Measurements from ENCODE around the gene BMF. TPM values are rescaled to one million over a fixed set of nuclear protein-coding genes. Genes with fewer than 3 reads are reported as not detected.

Gene BMF
- total and polyA plus RNA-seq, 2 experiments from 2014 or later: 15.9 to 41.8 TPM

- Histone ChIP-seq H3K27me3 (no peaks in the 10 kb centered on the region), H3K4me3 (no peak overlapping the region), H3K36me3 (replicated peaks; ENCODE audit: insufficient read depth, low read depth) (no peaks in the 10 kb centered on the region), H3K9me3 (ENCODE audit: low read depth) (no peaks in the 10 kb centered on the region), H3K9me2 (replicated peaks; ENCODE audit: insufficient read depth) (no peaks in the 10 kb centered on the region), H4K20me1 (ENCODE audit: insufficient read depth, poor library complexity, severe bottlenecking) (no peaks in the 10 kb centered on the region), H2AFZ (peak overlapping the region; percentile 9), H3K27ac (no peak overlapping the region), H3K79me2 (peaks cover 7% of the 10 kb centered on the region), H3K4me1 (ENCODE audit: insufficient read depth) (peaks cover 31% of the 10 kb centered on the region), H3K4me2 (peak overlapping the region; percentile 69)
- no peak for TF ChIP-seq CTCF (IDR thresholded peaks at IDR 0.05; ENCODE audit: poor library complexity)
- TF ChIP-seq EZH2phosphoT487 (IDR thresholded peaks at IDR 0.05; ENCODE audit: low read depth, severe bottlenecking, unreplicated experiment): no peak
- no peak for TF ChIP-seq EZH2 (IDR thresholded peaks at IDR 0.05; ENCODE audit: borderline replicate concordance)
- DNase-seq (ENCODE audit: low spot score): no peak
- 81% methylated on average over 10 of the region's 10 CpGs for WGBS (ENCODE audit: low lambda C conversion rate, missing lambda C conversion rate)
Observed at GRCh38 chr15:40043927-40044716, 64.6 kb downstream of the BMF start.

DNA sequence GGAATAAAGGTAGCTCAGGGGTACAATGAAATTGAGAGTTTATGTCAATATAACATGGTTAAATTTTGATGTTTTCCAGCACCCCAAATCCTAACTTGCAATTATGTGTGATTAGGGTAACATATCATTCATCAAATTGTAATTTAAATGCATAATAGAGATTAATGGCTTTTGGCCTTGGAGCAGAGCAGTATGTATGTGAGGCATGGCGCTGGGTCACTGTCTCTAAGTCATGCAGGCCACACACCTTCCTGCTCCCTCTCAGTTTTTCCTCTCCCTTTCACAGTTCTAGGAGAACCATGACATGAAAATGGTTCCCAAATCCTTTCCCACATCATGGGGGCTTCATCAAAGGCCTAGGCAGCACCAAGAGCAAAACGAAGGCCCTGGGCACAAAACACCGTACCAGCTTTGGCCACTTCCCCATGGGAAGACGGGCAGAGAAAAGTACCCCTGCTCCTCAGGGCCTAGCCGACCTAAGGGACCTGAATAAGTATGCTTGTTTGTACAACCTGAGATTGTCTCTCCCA lies 65.8 kb downstream of the BMF start:
- Histone ChIP-seq H3K27me3 (no peaks in the 10 kb centered on the region), H2AFZ (no peak overlapping the region), H4K20me1 (ENCODE audit: insufficient read depth, poor library complexity, severe bottlenecking) (peaks cover 3% of the 10 kb centered on the region), H3K9me2 (replicated peaks; ENCODE audit: insufficient read depth) (no peaks in the 10 kb centered on the region), H3K27ac (no peak overlapping the region), H3K4me3 (no peak overlapping the region), H3K36me3 (replicated peaks; ENCODE audit: insufficient read depth, low read depth) (no peaks in the 10 kb centered on the region), H3K79me2 (peaks cover 16% of the 10 kb centered on the region), H3K4me1 (ENCODE audit: insufficient read depth) (peaks cover 28% of the 10 kb centered on the region), H3K9me3 (ENCODE audit: low read depth) (no peaks in the 10 kb centered on the region), H3K4me2 (no peak overlapping the region)
- DNase-seq (ENCODE audit: low spot score): no peak
- TF ChIP-seq CTCF (IDR thresholded peaks at IDR 0.05; ENCODE audit: poor library complexity): no peak
- TF ChIP-seq EZH2 (IDR thresholded peaks at IDR 0.05; ENCODE audit: borderline replicate concordance): no peak
- no peak for TF ChIP-seq EZH2phosphoT487 (IDR thresholded peaks at IDR 0.05; ENCODE audit: low read depth, severe bottlenecking, unreplicated experiment)
- WGBS (ENCODE audit: low lambda C conversion rate, missing lambda C conversion rate): 89% methylated on average over 5 of the region's 5 CpGs

GRCh38 chr15:40040770-40041169 lies 67.9 kb downstream of the BMF start:
- Histone ChIP-seq H4K20me1 (ENCODE audit: insufficient read depth, poor library complexity, severe bottlenecking) (peaks cover 4% of the 10 kb centered on the region), H3K36me3 (replicated peaks; ENCODE audit: insufficient read depth, low read depth) (no peaks in the 10 kb centered on the region), H3K4me3 (no peak overlapping the region), H3K27ac (no peak overlapping the region), H3K9me2 (replicated peaks; ENCODE audit: insufficient read depth) (no peaks in the 10 kb centered on the region), H2AFZ (no peak overlapping the region), H3K27me3 (no peaks in the 10 kb centered on the region), H3K9me3 (ENCODE audit: low read depth) (no peaks in the 10 kb centered on the region), H3K4me1 (ENCODE audit: insufficient read depth) (peaks cover 21% of the 10 kb centered on the region), H3K4me2 (no peak overlapping the region), H3K79me2 (peaks cover 28% of the 10 kb centered on the region)
- TF ChIP-seq EZH2phosphoT487 (IDR thresholded peaks at IDR 0.05; ENCODE audit: low read depth, severe bottlenecking, unreplicated experiment) (no peak), EZH2 (IDR thresholded peaks at IDR 0.05; ENCODE audit: borderline replicate concordance) (no peak), CTCF (IDR thresholded peaks at IDR 0.05; ENCODE audit: poor library complexity) (no peak)
- WGBS (ENCODE audit: low lambda C conversion rate, missing lambda C conversion rate): 76% methylated on average over 3 of the region's 3 CpGs
- no peak for DNase-seq (ENCODE audit: low spot score)

All from hepatocyte (in vitro differentiated cells).